NCI-H1694 (cell line): ENCODE results near the gene ZBTB7C.

Experiments
- DNase-seq: peaks from one replicate; lab custom pipeline; 2025; lab: John Stamatoyannopoulos, UW

The ZBTB7C gene

DNA sequence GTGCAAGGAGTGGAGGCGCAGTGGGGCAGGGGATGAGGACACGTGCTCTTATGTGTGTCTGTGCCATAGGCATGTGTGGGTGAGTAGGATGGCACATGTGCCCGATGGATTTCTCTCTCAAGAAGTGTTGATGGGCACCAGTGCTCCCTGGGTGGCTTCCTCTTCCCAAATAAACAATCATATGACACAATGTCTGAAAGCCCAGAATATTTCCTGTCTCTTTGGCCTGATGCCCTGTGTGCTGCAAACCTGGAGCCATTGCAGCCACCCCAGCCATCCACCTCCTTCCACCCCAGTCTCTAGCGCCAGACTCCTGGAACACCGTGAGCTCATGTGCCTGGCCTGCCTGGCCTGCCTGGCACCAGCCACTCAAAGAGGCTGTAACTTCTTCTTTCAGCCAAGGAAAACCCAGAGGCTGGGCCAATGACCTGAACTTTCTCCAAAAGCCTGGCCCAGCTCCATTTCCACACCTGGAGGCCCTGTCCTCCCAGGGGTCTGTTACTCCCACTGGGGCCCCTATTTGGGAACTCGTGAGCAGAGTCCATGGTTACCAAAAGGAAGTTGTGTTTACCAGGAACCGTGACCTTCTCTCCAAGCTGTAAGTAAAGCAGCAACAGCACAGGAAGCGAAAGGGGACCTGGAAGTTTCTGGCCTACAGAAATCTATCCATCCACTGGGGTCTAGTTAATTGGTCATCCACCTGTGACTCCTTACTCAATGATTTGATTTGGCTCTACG lies 9.5 kb upstream of the ZBTB7C start:
- no peak for DNase-seq

DNA sequence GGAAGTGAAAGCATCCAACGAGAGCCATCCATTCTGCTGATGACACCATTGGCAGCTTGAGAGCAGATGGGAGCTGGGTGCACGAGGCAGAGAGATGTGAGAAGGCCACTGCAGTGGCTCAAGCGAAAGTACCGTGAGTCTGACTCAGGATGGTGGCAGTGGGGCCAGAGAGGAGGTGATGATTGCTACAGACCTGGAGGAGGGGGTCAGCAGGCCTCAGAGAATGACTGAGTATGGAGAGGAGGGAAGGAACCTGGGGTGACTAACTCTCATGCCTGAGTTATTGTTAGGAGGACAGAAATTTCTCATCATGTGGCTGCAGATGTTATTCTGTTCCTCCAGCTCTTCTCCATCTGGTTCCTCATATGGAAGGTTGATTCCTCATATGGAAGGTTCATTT lies 8.8 kb upstream of the ZBTB7C start:
- DNase-seq = no peak

DNA sequence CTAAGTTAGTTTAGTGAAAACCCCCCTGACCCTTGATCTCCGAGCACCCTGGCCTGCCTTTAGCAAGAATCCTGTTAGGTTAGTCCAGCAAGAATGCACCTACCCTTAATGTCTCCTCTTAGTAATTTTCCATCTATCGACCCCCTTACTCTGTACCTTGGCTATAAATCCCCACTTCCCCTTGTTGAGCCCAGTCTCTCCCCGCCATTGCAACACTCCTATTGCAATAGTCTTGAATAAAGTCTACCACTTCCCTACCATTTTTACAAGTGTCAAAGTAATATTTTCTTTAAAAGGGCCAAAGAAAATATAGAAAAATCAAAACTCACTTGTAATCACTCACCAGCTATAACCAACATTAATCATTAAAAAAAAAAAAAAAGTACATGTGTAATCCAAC lies 4.2 kb upstream of the ZBTB7C start:
- DNase-seq = no peak

DNA sequence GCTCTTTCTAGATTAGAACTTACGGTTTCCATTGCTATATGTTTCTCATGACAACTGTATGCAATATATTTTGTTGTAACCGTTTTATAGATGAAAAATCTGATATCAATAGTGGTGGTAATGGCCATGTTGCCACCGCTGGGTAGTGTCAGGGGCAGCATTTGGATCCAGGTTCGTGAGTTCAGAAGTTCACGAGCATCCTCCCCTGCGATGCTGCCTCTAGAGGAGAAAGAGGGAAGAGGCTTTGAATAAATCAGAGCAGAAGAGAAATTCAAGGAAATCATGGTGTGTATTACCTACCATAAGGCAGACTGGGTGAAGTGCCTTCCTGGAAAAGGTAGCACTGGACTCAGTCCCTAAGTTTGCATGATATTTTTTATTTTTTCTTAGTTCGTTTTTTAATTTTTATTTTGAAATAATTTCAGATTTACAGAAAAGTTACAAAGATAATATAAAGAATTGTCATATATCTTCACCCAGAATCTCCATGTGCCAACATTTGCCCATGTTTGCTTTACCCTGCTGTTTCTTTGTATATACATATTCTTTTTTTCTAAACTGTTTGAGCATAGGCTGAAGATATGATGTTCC lies 3.3 kb upstream of the ZBTB7C start:
- DNase-seq = peak; percentile 21

DNA sequence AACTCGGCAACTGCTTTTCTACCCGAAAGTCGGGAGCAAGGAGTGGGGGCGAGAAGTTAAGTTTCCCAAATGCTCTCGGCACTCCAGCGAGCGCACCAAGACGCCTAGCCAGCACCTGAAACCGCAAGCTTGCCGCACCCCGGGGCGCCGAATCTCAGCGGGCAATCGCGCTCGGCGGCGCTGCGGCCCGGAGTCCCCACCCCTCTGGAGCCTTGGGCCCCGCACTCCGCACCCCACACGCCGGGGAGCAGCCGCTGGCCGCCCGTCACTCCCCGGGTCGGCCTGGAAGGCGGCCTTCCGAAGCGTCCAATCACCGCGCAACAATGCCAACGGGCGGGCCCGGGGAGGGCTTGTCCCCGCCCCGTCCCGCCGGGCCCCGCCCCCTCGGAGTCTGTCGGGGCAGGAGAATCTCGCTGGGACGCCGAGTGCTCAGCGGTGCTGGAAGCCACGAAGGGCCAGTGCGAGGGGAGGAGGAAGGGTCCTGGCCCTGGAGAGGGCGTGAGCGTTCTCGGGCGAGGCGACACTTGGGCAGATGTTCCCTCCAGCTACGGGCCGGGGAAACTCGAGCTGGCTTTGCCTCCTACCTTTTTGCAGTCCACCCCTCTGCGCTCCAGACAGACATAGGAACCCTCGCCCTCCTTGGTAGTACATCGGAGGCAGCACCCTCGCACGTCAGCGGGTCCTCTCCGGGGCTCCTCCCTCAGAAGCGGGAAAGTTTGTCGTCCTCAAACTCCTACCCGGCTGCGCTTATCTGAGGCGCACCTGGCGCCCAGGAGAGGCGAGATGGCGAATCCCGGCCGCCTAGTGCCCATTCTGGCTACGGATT lies 1.1 kb upstream of the ZBTB7C start:
- peak; percentile 44 for DNase-seq

DNA sequence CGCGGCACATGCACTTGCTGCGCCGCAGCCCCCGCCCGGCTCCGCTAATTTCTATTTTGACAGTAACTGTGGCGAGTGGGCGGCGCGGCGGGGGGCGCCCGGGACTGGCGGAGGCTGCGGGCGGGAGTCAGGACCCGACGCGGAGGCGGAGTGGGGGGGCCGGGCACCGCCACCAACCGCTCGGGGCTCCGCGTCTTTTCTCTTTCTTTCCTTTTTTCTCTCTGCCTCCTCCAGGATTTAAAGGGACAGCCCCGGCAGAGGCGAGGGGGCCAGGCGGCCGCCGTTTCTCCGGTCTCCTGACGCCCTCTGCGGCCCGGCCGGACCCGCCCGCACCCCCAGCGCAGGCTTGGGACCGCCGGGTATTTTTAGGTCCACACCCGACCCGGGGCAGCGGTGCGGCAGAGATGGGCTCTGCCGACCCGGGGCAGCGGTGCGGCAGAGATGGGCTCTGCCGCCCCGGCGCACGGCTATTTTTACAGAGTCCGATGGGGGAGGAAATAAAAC lies 460 bp upstream of the ZBTB7C start:
- no peak for DNase-seq

DNA sequence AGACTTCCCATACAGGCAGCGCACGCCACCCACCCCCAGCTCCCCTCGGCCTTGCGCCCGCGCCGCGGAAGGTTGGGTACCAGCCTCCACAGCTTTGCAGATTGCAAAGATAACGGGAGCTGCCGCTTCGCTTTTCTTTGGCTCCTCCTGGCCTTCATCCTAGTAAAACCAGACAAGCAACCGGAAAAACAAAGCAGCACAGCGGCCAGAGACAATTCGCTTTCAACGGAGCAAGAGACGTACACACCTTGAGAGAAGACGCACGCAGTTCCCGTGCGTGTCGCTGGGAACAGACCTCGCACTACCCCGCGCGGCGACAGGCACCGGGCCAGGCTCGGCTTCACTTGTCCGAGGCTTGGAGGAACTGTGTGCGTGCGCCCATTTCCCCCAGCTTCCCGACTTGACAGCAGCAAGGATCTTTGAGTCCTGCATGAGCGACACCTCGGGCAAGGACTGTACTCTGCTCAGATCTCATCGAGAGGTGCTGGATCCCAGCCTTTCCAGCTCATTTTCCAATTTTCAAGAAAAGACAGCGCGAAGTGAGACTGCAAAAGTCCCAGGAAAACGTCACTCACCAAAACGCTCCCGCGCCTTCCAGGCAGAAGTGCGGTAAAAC lies 964 bp downstream of the ZBTB7C start:
- DNase-seq = no peak

DNA sequence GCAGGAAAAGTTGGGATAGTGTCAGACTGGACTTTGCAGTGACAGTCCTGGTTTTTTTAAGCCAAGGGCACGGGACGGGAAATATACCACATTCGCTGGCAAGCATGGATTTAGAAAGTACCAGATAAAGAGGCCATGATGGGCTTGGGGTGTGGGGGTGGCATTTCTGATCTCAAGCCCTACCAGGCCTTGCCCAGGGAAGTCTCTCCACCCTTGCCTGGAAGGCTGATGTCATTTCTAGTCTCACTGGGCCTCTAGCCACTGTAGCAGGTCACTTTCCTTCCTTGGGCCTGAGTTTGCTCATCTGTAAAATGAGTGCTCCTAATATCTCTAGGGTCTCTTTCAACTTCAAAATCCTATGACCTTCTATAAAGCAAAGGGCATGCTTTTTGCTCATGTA lies 1.8 kb downstream of the ZBTB7C start:
- DNase-seq = no peak

DNA sequence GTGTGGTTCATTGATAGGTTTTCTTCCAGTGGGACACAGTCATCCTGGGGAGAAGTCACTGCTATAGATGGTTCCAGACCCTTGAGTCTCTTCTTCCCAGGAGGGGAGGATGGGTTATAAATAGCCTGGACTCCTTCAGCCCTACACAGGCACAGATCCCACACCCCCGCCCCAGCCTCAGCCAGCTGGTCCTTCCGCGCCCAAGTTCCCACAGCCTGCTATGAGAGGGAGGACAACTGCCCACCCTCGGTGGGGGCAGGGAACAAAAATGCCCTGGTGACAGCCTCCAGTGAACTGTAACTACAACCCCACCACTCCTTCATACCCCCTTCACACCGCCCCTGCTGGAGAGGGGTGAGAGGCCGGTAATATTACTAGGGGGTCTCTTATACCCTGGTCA lies 3.2 kb downstream of the ZBTB7C start:
- DNase-seq = no peak

DNA sequence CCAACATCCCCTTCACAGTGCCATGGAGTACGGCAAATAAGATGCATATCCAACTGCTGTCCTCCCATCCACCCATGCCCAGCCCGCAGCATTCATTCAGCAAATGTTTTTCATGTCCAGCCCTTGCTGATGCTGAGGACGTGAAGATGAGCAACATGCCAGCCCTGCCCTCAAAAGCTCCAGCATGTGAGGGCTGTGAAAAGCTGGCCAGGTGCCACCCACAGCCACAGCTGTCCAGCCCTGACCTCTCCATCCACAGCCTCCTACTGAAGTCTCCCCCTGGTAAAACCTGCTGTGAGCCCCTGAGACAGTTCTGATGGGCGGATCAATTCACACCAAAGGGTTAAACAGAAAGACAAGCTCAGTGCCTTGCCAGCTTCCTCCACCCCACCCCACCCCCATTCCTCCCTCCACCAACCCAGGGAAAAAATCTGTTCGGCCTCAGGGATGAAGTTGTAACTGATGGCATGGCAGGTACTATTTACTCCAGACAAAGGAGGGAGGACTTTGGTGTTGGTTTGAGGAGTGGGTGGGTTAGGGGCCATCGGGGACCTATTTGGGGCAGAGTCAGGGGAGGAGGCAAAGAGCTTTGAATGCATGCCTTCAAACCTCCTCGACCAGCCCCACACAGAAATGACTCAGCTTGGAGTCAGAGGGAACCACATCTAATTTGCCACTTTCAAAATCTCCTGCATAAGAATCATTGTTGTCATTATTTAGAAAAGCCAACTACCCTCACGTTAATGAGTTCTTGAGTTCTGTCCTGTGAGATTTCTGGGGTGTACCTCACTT lies 4.3 kb downstream of the ZBTB7C start:
- no peak for DNase-seq

DNA sequence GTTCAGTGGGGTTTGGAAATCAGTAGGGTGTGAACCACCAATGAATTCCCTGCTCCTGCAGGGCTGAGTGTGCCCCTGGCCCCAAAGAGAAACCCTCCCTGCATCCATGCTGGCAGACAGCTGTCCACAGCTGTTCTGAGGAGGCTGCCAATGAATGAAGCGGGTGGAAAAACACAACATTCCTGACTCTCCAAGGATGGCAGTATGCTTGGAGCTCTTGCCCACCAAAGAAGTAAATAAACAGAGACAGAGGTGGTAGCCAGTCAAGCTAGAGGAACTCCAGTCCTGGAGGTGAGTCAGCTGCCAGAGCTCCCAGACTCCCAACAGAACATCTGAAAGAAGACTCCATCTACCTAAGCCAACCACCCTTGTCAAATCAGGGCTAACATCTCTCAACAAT lies 6.2 kb downstream of the ZBTB7C start:
- DNase-seq = no peak

DNA sequence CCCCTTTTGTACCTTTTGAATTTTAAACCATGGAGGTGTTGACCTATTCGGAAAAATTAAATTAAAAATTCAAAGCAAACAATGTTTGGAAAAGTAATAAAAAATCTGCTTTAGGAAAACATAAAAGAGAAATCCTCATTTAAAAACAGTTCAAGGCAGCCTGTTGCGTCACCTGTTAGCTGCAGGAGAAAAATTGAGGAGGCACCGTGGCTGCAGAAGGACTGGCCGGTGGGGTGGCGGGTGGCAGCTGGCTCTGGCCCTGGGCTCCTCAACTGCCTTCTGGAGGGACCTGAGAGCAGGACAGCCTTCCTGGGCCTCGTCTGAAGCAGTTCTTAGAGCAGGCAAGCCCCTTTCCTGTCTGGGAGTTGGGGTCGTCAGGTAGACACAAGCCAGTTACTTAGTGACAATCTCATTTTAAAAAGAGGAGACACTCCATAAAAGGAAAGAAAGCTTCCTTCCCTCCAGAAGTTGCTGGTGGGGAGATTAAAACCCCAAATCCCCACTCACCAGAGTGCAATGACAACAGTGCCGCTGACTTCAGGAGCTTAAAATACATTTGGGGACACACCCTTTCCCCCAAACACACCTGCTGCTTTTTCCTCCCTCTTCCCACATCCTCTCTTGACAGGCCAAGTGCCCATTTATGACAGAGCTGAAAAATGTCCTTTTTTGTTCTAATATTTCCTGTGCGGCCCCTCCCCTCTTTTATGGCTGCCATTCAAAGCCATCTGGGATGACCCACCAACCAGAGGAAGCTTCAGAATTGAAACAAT lies 9.7 kb downstream of the ZBTB7C start:
- DNase-seq = no peak

DNA sequence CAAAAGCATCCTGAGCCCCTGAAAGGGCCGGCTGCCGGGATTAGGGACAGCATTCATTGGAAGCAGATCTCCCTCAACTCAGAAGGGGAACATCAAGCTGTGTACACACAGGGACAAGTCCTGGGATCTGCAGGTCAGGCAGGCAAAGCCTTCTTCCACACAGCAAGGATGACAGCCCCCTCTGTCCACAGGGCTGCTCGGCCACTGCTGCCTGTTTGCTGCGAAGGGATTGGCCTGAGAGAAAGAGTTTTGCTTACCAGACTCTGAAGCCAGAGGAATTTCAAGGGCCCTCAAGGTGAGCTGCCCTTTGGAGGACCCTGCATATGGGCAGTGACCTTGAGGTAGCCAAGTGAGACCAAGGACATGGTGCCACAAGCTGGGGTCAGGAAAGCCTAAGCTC lies 11.1 kb downstream of the ZBTB7C start:
- no peak for DNase-seq

DNA sequence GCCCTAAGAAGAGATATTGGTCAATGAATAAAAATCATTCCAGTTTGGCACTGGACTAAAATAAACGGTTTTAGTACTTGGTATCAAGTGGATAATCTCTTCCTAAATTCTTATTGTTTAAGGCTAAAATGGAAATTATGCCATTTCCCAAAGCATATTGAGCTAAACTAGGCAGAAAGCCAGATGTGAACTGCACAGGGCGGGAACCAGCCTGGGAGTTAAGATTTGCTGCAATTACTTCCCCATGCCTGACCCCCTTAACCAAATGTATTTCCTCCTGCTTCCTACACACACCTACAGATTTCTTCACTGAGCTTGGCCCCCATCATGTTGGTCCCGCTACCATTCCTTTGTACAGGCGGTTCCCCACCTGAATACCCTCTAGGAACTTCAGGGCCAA lies 12.2 kb downstream of the ZBTB7C start:
- DNase-seq = no peak

DNA sequence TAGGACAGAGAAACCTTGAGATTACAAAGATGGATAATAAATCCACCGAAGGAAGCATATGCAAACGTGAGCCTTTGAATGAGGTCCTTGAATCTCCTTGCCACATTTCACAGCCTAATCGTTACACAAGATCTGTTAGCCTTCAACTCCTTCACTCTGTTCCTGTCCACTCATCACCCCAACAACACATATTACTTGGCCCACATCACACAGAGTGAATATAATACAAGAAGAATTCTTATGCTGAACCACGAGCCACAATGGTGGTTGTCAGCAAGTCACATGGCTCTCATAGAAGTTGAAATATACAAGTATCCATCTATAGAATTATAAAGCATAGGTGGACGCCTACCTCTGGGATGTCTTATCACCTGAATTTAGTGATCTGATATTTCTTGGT lies 12.6 kb downstream of the ZBTB7C start:
- DNase-seq = no peak

DNA sequence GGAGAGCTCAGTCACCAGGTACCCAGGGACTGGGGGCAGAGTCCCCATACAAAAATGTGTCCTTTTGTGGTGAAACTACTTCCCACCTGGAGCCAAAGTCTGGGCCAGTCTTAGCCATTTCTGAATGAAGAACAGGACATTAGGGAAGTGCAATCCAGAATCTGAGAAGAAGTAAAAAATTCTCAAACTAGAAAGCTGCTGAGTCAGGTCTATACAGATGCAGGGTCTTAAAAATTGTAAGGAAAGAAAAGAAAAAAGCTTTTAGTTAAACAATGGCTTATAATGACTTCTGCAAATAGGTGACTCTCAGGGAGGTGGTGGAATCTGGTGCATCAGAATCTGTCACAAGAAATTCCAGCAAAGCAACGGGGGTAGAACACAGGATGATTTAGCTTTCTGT lies 13.5 kb downstream of the ZBTB7C start:
- no peak for DNase-seq

DNA sequence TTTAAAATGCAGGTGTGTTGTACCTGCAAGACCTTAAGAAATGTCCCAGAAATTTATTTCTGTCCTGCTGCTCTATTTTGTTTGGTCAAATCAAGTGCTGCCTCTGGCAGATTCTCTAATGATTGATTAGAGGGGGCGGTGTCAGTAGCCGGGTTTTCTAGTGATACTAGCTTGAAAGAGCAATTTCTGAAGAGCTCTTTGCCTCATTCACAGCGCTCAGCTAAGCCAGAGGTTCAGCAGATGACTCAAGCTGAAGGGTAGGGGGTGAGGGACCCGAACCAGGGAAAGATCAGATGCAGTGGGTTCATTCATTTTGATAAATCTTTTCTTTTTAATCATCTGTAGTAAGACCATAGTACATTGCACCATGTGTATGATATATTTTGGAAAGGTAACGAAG lies 15.0 kb downstream of the ZBTB7C start:
- DNase-seq = no peak

DNA sequence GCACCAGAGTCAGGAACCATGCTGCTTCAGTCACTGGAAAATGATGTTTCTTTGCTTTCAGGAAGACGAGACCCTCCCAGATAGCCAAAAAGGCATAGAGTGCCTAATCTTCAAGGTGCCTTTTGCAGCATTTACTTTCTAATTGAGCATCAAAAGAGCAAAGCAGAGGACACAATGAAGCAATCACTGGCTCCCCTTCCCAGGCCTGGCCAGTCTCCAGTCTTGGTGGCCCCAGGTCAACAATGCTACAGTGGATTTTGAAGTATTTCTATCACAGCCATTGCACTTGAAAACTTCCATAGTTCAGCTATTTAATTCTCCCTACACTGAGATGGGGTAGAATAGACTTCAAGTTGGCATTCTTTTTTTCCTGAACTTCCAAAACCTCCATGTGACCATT lies 15.4 kb downstream of the ZBTB7C start:
- no peak for DNase-seq

DNA sequence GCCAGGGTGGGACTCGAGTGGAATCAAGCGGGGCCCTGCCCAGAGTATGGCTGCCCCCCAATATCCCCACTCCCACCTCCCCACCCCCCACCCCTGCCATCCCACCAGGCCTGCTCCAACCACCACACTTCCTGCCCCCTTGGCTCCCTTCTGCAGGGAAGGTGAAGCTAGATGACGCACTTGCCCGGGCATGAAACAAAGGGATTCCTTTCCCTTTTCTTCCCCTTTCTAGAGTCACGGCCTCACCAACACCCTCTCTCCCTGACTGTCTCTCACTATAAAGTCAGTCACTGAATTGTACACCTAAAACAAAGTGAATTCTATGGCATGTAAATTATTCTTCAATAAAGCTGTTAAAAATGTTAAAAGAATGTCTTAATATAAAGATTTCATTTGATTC lies 16.0 kb downstream of the ZBTB7C start:
- no peak for DNase-seq

DNA sequence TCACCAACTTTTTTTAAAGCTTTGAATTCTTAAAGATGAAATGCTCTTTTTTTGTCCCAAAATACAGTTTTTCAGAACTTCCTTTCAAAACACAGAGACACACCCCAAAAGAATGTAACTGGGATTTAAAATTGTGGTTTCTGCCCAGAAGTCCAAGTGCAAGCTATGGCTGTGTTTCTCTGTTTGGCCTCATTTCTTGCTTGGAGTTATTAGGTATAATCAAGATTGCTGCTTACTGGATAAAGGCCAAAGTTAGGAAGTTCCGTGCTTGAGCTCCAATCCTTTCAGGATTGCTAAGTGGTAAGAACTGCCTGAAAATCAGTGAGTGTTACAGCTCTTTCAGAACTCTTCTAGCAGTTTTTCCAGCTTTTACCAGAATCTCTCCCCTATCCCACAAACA lies 16.9 kb downstream of the ZBTB7C start:
- DNase-seq = no peak

DNA sequence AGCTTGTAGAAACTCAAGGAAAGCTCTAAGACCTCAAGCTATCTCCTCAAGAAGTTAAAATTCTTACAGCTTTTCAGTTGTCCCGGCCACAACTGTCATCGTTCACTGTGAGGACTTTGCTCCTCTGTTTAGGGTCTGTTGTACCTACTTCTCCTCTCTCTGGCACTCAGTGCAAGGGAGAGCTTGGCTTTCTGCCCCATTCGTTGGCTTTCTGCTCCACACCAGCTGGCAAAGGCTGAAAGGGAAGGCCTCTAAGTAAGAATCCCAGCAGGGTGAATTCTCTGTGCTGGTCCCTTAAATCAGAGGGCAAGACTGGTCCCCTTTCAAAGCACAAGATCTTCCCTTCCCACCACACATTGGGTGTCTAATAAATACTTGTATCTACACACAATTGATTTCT lies 17.3 kb downstream of the ZBTB7C start:
- peak; percentile 64 for DNase-seq
